Activated CD8-positive, alpha-beta memory T cell treated with anti-CD3 and anti-CD28 coated beads for 24 hours (primary cell): ENCODE measurements around the gene PCNX4.

Source experiments
- DNase-seq: peaks from one replicate; pipeline ENCODE4 v3.0.0-alpha.2; 2020

PCNX4 gene

DNA sequence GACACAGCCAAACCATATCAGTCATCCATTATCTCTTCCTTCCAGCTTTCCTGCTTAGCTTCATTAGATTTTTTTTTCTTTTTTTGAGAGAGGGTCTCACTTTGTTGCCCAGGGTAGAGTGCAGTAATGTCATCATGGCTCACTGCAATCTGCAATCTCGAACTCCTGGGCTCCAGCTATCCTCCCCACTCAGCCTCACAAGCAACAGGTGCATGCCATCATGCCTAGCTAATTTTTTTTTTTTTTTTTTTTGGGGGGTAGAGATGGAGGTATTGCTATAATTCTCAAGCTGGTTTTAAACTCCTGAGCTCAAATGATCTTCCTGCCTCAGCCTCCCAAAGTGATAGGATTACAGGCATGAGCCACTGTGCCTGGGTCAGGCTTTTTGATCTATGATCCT is 119.0 kb downstream of the PCNX4 start:
- no peak for DNase-seq

DNA sequence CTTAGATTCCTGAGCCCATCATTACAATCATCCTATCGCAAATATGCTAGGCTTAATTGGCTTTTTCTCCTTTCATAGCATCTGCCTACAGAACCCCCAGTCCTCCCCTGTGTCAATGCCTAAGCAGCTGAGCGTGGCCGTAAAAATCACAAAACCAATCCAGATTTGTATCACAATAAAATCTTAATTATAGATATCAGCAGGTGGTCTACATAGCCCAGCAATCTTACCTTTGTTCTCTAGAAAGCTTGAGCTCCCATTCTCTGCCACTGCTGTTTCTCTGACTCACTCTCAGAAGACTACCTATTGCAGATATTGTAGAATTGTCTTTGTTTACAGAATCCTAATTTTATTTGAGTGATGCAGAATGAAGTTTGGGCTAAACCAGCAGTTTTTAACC is 119.4 kb downstream of the PCNX4 start:
- DNase-seq: no peak

DNA sequence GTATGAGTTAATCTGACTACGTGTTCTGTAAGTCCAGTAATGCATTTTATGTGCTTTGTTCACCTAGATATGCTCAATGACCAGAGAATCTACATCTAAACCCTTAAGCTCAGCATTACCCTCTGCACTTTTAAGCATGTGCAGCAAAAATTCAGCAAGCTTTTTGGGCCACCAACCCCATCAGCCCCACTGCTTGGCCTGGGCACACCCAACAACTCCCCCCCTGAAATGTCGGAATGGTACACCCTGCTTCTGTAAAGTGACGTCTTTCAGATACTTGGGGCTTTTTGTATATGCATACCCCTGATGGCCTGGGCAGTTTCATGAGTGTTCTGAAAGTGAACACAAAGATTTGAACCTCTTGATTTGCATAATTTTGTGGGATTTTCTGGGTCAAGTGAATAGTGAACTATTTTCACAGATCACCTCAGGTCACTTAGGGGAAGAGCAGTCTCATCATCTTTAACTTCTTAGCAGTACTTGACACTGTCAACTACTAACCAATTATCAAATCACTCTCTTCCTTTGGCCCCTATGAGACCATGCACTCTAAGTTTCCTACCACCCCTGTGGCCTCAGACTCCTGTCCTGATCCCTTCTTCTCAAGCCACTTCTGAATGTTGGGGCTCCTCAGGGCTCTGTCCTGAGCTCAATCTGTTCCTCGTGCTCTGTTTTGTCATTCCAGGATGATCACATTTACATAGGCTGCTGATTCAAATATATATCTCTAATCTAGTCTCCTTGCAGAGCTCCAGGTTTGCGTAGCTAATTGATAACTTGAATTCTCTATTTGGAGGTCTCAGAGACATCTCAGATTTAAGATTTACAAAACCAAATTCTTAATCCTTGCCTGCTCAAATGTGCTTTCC is 121.0 kb downstream of the PCNX4 start:
- DNase-seq: no peak

DNA sequence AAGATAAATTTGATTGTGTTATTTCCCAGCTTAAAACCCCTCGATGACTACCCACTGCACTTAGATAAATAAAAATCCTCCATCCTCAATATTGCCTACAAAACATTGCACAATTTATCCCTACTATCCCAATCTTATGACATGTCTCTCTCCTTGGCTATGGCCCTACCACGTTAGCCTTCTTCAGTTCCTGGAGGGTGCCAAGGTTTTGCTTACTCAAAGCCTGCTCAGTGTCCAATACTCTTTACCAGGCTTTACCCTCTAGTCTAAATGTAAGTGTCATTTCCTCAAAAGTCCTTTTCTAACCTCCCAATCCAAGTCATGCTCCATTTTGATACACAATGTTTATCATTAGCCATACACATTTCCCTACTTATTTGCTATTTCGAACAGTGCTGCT is 122.3 kb downstream of the PCNX4 start:
- no peak for DNase-seq

DNA sequence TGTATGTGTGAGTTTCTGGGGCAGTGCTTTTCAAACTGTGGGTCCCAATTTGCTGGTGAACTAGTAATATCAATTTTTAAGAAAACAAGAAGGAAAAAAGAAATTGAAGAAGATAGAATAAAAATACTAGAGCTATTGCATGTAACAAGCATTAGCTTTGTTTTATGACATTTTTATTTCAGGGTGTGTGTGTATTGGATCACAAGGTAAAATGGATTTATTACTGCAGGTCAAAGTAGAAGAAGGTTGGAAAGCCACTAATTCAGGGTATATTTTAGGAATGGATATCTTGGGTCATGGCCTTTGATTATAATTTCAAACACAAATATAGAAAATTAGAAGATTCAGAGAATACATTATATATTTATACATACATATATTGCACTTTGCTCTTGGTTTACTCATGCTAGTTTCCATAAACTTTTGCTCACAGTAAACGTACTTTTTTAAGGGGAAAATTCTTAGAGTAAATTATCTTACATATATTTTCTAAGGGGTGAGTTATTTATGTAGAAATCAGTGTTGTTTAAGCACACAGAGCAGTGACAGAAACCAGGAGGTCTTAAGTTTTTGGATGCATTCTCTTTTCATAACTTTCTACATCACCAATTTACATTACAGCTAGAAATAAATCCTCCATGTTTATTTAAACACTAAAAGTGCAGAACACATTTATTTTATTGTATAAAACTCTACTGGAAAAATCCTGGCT is 122.8 kb downstream of the PCNX4 start:
- no peak for DNase-seq

DNA sequence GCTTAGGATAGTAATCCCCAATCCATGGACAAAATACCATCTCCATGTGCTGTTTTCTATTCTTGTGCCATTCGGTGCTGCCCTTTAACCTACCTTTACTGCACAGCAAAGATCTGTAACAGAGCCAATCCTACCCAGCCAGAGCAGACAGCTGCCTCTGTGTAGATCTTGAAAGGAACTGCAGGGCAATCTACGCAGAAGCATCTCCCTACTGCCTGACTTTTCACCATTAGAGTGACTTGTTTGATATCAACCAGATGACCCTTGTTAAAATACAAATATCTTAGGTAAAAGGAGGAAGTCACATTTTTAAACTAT is 123.4 kb downstream of the PCNX4 start:
- DNase-seq: no peak

DNA sequence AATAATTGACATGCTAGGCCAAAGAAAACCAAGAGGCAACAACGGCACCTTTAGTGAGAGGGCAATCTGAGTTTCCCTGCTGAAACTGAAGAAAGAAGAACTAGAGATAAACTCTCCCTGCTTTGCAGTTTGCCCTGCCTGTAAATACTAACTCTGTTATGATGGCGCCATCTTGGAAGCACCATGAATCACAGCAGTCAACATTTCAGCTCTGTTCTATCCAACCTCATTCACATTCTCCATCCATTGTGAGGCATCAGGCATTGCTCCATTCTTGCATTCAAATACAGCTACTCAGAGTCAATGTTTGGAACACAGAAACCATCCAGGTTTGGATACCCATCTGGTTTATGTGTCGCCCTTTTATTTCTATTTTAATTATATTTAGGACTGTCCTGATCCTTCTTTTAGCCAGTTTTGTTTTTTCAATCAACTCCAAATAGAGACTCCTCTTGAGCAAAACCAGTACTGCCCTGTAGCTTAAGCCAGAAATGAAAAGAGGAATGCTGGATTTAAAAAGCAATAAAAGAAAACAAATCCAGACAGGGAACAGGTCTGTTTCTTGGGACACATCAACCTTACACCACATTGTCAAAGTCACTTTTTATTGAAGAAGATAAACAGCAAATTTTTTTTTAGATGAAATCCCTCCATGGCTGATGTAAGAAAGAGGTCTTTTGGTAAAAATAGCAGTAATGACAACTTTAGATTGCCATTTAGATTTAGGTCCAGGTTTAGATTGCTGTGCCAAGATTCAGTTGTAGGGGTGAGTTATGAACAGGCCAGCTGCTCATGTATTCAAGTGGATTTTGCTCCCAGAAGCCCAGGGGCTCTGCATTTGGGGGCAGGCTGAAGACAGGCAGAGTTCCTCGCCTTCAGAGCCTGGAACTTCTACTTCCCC is 124.0 kb downstream of the PCNX4 start:
- DNase-seq: no peak

DNA sequence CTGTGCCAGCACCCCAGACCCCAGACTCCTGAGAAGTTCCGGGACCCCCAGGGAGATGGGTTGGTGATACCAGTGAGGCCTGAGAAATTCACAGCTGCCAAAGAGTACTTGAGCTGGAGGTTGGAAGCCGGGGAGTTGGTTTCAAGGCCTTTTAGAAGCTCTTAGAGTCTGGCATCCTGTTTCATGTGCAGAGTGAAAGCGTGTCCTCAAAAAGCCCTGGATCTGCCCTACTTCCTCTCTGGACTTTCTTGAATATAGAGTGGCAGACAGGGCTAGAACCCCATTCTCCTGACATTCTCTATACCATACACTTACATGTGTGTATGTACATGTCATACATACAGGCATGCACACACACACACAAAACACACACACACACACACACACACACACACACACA is 126.0 kb downstream of the PCNX4 start:
- no peak for DNase-seq
